Tibial nerve (tissue), 4 donors: ENCODE results near the gene STYK1. TPM values are rescaled to one million over a fixed set of nuclear protein-coding genes. Genes with fewer than 3 reads are reported as not detected.
A peak's percentile ranks its signal among the peaks of the same experiment; 100 is the strongest.

Experiments used
- DNase-seq, 2 donors: peaks; one replicate each; pipeline ENCODE4 v3.0.0-alpha.2; 2019; ENCODE audit warnings: low spot score in 2 of 2
- H3K27ac ChIP-seq, 4 donors: fragments of 200-600 bp; sonication (generic) in 3 of 4; one replicate each; pipeline ENCODE4 v1.5.1; 2017 to 2019; ENCODE audit warnings: mild to moderate bottlenecking in 1 of 4
- H3K27me3 ChIP-seq, 2 donors: fragments of 200-600 bp; sonication (generic) in 1 of 2; one replicate each; pipeline versions ENCODE4 v1.5.1 to v1.6.0; 2017 to 2019
- H3K36me3 ChIP-seq, 3 donors: fragments of 200-600 bp; sonication (generic); one replicate each; pipeline ENCODE4 v1.5.1; 2018 to 2019
- H3K4me1 ChIP-seq, 4 donors: fragments of 200-600 bp; sonication (generic) in 3 of 4; one replicate each; pipeline ENCODE4 v1.5.1; 2017 to 2019
- H3K4me3 ChIP-seq, 4 donors: fragments of 200-600 bp; sonication (generic) in 3 of 4; one replicate each; pipeline ENCODE4 v1.5.1; 2017 to 2019; ENCODE audit warnings: mild to moderate bottlenecking in 1 of 4, moderate library complexity in 1 of 4
- H3K9me3 ChIP-seq, 4 donors: fragments of 200-600 bp; sonication (generic) in 3 of 4; one replicate each; pipeline ENCODE4 v1.5.1; 2017 to 2019
- CTCF ChIP-seq, 5 experiments: fragments of 200-600 bp in 3 of 5; fragments of 450-650 bp in 2 of 5; sonication (generic) in 3 of 5; IDR thresholded peaks; one replicate each; pipeline ENCODE4 v1.5.1; 2016 to 2019; ENCODE audit warnings: antibody characterized with exemption in 5 of 5, mild to moderate bottlenecking in 3 of 5, moderate library complexity in 2 of 5
- EP300 ChIP-seq, 2 donors: sonication (generic); formaldehyde crosslinking; IDR thresholded peaks; one replicate each; pipeline ENCODE4 v1.6.1; 2017; ENCODE audit warnings: antibody characterized with exemption in 2 of 2, mild to moderate bottlenecking in 1 of 2
- POLR2A ChIP-seq, 2 donors: fragments of 450-650 bp; IDR thresholded peaks; one replicate each; pipeline ENCODE4 v1.6.1; 2017; ENCODE audit warnings: antibody characterized with exemption in 2 of 2, mild to moderate bottlenecking in 2 of 2, moderate library complexity in 2 of 2
- WGBS, 2 donors: methylation state at CpG; one replicate each; pipeline ENCODE4 v1.1.5; 2018; 5-methylcytosine and 5-hydroxymethylcytosine counted together
- total RNA-seq, 4 donors: library from RNA; depleted of rRNA; stranded (reverse); fragments of >200 nt; gene quantifications; one replicate each; pipeline ENCODE4 v1.1.0, GENCODE V29; 2016

STYK1 gene
- total RNA-seq, 4 donors from 2014 or later, result 0.44 TPM; not detected in 3

GRCh38 chr12:10690906-10691305 is 17.1 kb upstream of the STYK1 start:
- Histone ChIP-seq H3K4me3 (no peak overlapping the region), H3K27ac (no peak overlapping the region), H3K4me1 (no peaks in the 10 kb centered on the region), H3K9me3 (no peaks in the 10 kb centered on the region), H3K27me3 (no peaks in the 10 kb centered on the region), H3K36me3 (peaks cover 0 to 22% (median 0%) of the 10 kb centered on the region in 3 donors)
- no peak for TF ChIP-seq POLR2A (IDR thresholded peaks at IDR 0.05)
- TF ChIP-seq CTCF (IDR thresholded peaks at IDR 0.05), result no peak
- TF ChIP-seq EP300 (IDR thresholded peaks at IDR 0.05), result no peak
- DNase-seq, result no peak
- 87 to 96% methylated on average over 2 of the region's 2 CpGs for WGBS, 2 donors

DNA sequence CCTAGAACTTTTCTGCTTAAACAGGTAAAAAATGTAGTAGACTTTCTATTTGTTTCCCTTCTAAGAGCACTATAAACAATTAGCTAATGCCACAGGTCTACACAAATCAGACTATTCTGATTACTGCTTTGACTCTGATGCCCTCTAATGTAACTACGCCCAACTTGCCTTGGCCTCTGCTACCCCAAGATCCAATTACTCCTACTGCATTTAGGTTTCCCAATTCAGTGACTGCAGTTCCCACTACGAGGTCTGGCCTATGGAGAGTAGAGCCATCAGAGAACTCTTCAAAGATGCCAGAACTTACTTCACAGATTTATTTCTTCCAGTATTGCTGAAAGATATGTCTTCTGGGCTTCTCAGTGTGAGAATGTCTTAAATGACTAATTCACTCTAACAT is 15.3 kb upstream of the STYK1 start:
- WGBS, 2 donors, result 59 to 64% methylated on average over 2 of the region's 2 CpGs
- DNase-seq, result no peak
- no peak overlapping the region for H3K27ac ChIP-seq

GRCh38 chr12:10688042-10688441 is 14.2 kb upstream of the STYK1 start:
- Histone ChIP-seq H3K9me3 (no peaks in the 10 kb centered on the region), H3K27ac (no peak overlapping the region), H3K4me3 (no peak overlapping the region), H3K27me3 (no peaks in the 10 kb centered on the region), H3K36me3 (no peaks in the 10 kb centered on the region), H3K4me1 (no peaks in the 10 kb centered on the region)
- 96 to 100% methylated on average over 1 of the region's 1 CpG for WGBS, 2 donors
- DNase-seq, result no peak
- TF ChIP-seq POLR2A (IDR thresholded peaks at IDR 0.05), result no peak
- TF ChIP-seq CTCF (IDR thresholded peaks at IDR 0.05), result no peak
- no peak for TF ChIP-seq EP300 (IDR thresholded peaks at IDR 0.05)

More for the DNA sequence above, 15.3 kb upstream of the STYK1 start:
- Histone ChIP-seq H3K4me1 (no peaks in the 10 kb centered on the region), H3K27me3 (no peaks in the 10 kb centered on the region), H3K4me3 (no peak overlapping the region), H3K36me3 (peaks cover 0 to 6% (median 0%) of the 10 kb centered on the region in 3 donors), H3K9me3 (no peaks in the 10 kb centered on the region)
- TF ChIP-seq EP300 (IDR thresholded peaks at IDR 0.05) (no peak), POLR2A (IDR thresholded peaks at IDR 0.05) (no peak), CTCF (IDR thresholded peaks at IDR 0.05) (no peak)

GRCh38 chr12:10672231-10672868 is 1.5 kb downstream of the STYK1 start:
- H3K27me3 ChIP-seq, result peaks cover 0 to 33% of the 10 kb centered on the region in 2 donors
- TF ChIP-seq EP300 (IDR thresholded peaks at IDR 0.05) (no peak), POLR2A (IDR thresholded peaks at IDR 0.05) (no peak), CTCF (IDR thresholded peaks at IDR 0.05) (no peak)
- peaks cover 0 to 12% (median 5%) of the 10 kb centered on the region in 4 donors for H3K4me1 ChIP-seq
- no peak for DNase-seq
- 82 to 85% methylated on average over 15 of the region's 15 CpGs for WGBS, 2 donors
- H3K27ac ChIP-seq, result peak overlapping the region in 1 of 4 donors; percentile 35
- H3K4me3 ChIP-seq, result no peak overlapping the region
- H3K9me3 ChIP-seq, result no peaks in the 10 kb centered on the region
- H3K36me3 ChIP-seq, result no peaks in the 10 kb centered on the region

DNA sequence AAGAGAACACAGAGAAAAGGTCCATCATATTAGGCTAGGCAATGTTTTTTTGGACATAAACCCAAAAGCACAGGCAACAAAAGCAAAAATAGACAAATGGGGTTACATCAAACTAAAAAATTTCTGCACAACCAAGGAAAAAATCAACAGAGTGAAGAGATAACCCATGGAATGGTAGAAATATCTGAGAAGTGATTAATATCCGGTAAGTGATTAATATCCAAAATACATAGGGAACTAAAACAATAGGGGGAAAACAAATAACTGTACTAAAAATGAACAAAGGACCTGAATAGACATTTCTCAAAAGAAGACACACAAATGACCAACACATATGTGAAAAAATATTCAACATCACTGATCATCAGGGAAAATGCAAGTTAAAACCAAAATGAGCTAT is 4.3 kb downstream of the STYK1 start:
- Histone ChIP-seq H3K9me3 (no peaks in the 10 kb centered on the region), H3K36me3 (no peaks in the 10 kb centered on the region), H3K27me3 (peaks cover 0 to 27% of the 10 kb centered on the region in 2 donors), H3K27ac (no peak overlapping the region), H3K4me3 (no peak overlapping the region), H3K4me1 (peaks cover 0 to 12% (median 5%) of the 10 kb centered on the region in 4 donors)
- TF ChIP-seq CTCF (IDR thresholded peaks at IDR 0.05) (no peak), EP300 (IDR thresholded peaks at IDR 0.05) (no peak), POLR2A (IDR thresholded peaks at IDR 0.05) (no peak)
- no peak for DNase-seq
- 95 to 100% methylated on average over 1 of the region's 1 CpG for WGBS, 2 donors
